HG02973 (cell line): ENCODE measurements around the gene PCDH9.

ENCODE experiments used
- ATAC-seq: cut with Tn5 transposase; IDR thresholded peaks from one replicate; pipeline ENCODE4 v1.9.1; 2021; ENCODE audit warnings: moderate library complexity; ENCODE audit not compliant: unreplicated experiment

The PCDH9 gene

DNA sequence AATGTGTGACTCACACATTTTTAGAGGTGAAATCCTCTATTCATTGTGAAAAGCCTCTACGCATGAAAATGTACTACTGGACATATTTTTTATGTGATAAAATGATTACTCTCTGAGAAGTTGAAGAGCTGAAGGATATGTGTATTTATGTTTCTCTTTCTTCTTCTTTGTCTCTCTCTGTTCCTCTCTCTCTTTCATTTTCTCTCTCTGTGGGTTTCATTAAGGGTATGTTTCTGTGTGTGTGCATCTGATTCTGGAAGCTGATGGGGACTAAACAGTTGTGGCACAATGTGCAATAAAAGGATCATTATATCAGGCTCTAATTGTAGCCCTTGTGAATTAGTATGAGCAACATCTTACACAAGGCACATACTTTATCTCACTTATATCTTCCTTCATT, 867.7 kb downstream of the PCDH9 start:
- ATAC-seq = no peak

GRCh38 chr13:66359910-66360552, 870.1 kb downstream of the PCDH9 start:
- no peak for ATAC-seq

DNA sequence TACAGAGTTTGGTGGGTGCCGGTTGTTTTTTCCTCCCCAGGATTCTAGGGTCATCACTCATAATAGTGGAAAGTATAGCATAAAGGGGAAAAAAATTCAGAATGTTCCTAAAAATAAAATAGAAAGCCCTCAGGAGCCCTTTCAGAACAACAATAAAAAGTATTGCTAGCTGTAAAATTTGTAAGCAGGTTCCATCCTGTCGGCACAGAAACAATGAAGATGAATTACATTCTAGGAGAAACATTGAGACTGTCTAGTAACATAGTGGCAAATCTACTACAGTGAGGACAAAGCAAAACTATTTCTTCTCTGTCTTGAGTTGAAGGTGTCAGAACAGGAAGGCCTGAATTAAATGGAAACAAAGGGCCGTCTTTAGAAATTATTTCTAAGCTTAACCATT, 870.7 kb downstream of the PCDH9 start:
- ATAC-seq = no peak

DNA sequence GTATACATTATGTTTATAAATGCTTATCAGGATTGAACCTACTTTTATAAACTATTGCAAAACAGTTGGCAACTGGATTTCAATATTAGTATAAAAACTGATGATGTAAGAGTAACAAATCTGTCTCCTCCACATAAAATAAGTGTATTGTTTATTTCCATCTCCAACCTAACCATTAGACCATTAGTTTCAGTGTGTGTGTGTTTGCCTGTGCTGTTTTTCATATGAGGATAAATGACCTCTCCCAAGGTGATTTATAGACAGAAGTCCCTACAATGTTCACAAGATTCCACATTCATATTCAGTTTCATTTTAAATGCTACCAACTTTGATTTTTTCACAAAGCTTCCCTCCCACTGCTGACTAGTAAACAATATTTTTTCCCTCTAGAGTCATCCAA, 871.6 kb downstream of the PCDH9 start:
- ATAC-seq = no peak

DNA sequence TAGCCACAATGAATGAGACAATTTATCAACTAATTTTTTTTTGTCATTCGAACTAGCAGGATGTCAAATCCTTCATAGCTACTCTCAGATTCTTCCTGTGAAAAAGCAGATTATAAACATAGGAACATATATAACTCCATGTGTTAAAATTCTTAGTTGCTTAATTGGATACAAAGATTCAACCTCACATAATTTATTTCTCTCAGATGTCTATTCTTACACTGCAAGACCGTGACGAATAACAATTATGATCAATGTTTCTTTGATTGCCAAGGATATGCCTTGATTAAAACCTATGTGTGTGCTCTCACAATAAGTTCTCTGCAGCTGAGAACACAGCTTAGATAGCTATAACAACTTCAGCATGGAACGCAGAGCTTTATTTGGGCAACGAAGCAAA, 872.7 kb downstream of the PCDH9 start:
- ATAC-seq = no peak

- no peak for ATAC-seq
These were observed 875.0 kb downstream of the PCDH9 start for GRCh38 chr13:66354879-66355751.

DNA sequence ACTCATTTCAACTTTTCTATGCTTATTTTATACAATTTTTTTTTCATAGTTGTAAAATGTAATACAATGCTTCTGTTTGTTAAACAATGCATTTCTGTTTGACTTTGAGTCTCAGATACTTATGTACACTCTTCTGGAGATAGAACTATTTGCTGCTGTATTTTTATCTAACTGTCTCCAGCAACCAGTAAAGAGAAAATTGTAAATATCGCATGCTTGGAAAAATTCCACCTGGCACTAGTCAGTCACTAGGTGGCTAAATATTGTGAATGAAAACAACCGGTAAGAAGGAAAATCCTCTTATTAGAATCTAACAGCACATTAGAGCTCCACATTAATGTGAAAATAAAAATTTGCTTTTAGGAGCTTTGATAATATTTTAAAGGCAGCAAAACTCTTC, 876.5 kb downstream of the PCDH9 start:
- ATAC-seq = no peak

GRCh38 chr13:66349966-66350365, 880.2 kb downstream of the PCDH9 start:
- ATAC-seq = no peak

- ATAC-seq = no peak
These were observed 881.1 kb downstream of the PCDH9 start for GRCh38 chr13:66348745-66349690.

- ATAC-seq = no peak
These were observed 882.5 kb downstream of the PCDH9 start for GRCh38 chr13:66347486-66348117.

GRCh38 chr13:66345971-66346370, 884.2 kb downstream of the PCDH9 start:
- ATAC-seq = no peak

DNA sequence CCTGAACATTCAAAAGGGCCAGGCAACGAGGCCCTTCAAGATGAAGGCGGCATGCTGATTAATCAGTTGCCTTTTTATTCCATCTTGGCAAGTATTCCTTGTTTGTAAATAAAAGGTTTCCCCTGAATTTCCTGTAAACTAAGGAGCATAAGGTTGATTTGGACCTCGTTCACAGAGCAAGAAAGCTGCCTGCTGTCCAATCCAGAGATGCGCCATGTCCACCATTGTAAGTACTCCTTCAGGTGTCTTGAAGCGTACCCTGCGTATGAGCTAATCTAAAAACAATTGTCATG, 884.7 kb downstream of the PCDH9 start:
- ATAC-seq = no peak

DNA sequence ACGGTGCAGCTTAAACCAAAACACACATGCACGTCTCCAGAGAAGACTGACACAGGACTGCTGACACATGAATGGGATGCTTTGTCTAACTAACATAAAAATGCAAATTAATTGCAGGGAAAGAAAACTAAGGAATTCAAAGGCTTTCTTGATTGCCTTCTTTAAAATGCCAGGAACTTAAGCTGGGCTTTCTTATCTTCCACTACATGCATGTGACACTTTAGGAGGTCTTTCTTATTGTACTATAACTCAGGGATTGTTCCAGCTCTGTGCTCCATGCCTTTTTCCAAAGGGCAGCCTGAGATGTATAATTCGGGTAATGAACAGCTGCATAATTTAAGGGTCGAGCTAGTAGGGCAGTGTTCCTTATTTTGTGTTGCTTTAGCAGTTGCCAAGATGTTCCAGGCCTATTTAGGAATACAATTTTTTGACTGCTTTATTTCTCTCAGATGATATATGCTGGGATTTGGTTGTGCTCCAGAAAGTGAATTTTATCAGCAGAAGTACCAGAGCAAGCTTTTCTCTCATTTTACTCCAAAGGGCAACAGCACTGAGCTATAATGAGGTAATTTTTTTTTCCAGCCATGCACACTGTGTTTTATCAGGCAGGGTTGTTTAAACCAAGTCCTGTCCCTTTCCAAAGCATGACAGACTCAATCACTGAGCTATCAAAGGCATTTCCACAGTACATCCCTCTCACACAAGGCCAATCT, 885.2 kb downstream of the PCDH9 start:
- no peak for ATAC-seq

GRCh38 chr13:66343224-66343828, 886.8 kb downstream of the PCDH9 start:
- no peak for ATAC-seq

GRCh38 chr13:66341635-66342377, 888.3 kb downstream of the PCDH9 start:
- ATAC-seq = no peak

DNA sequence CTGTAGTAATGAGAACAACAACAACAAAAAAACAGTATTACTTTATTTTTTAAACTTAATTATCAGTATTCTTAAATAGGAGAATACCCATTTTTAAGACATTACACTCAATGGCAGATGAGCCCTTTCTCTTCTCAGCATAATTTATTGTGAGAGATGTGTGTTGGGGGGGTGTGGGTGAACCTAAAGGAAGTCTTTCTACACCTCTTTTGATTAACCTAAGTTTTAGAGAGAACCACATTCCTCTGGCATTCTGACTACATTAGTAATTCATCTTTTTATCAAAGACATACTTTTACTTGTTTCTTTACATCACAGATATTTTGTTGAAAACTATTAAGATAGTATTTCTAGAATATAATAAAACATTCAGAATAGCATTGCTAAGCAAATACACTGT, 890.9 kb downstream of the PCDH9 start:
- ATAC-seq = no peak

- no peak for ATAC-seq
These were observed 891.6 kb downstream of the PCDH9 start for GRCh38 chr13:66338542-66338941.

DNA sequence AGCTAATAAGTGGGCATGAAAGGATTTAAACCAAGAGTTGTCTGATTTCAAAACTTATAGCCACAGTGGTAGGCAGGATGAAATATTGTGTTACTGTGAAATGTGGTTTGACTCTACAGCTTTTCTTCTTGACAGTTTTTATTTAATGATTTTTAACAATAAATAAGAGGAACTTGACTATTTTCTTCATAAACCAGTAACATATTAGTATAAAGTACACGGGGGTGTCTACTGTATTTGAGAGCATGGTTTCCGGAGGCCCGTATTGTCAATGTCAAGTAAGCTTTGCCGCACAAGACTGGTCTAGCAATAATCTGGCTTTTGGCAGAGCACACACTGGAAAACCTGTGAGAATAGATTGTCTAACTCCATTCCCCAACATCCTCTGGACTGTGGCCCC, 894.5 kb downstream of the PCDH9 start:
- no peak for ATAC-seq

DNA sequence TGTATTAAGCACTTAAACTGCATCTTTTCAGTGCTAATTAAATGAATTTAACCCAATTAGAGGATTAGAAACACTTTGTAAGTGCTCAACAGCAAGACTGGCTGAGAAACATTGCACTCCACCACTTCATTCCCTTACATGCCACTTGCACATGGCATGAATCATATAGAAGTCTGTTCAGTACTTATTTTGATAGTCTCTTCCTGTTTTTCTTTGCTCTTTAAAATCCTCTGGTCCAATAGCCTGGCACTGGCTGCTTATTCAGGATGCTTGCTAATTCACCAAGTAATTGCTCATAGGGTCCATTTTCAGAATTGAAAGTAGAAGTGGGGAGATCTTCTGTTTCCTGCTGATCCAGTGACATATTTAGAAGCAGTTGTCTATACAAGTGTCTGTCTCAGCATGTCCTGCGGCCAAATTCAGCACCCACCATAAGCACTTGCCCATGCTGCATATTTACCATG, 900.1 kb downstream of the PCDH9 start:
- ATAC-seq = no peak
